NCI-H1092 (cell line): ENCODE results near the gene NKX6-2.

Experiments
- DNase-seq: peaks from one replicate; lab custom pipeline; 2025; lab: John Stamatoyannopoulos, UW

The NKX6-2 gene

GRCh38 chr10:132813001-132813401, 27.1 kb upstream of the NKX6-2 start:
- DNase-seq = no peak

GRCh38 chr10:132812520-132812919, 26.6 kb upstream of the NKX6-2 start:
- DNase-seq = no peak

- no peak for DNase-seq
Measured at GRCh38 chr10:132811891-132812481, 26.0 kb upstream of the NKX6-2 start.

GRCh38 chr10:132810807-132811700, 25.1 kb upstream of the NKX6-2 start:
- DNase-seq = no peak

- DNase-seq = no peak
Measured at GRCh38 chr10:132810141-132810806, 24.3 kb upstream of the NKX6-2 start.

GRCh38 chr10:132809232-132810140, 23.5 kb upstream of the NKX6-2 start:
- no peak for DNase-seq

GRCh38 chr10:132808383-132809231, 22.7 kb upstream of the NKX6-2 start:
- DNase-seq = no peak

- DNase-seq = no peak
Measured at GRCh38 chr10:132807621-132808049, 21.7 kb upstream of the NKX6-2 start.

GRCh38 chr10:132806561-132807003, 20.6 kb upstream of the NKX6-2 start:
- DNase-seq = no peak

GRCh38 chr10:132806110-132806509, 20.2 kb upstream of the NKX6-2 start:
- no peak for DNase-seq

GRCh38 chr10:132805599-132805998, 19.7 kb upstream of the NKX6-2 start:
- no peak for DNase-seq

GRCh38 chr10:132804785-132805426, 19.0 kb upstream of the NKX6-2 start:
- no peak for DNase-seq

GRCh38 chr10:132804287-132804686, 18.3 kb upstream of the NKX6-2 start:
- no peak for DNase-seq

GRCh38 chr10:132803416-132804210, 17.7 kb upstream of the NKX6-2 start:
- DNase-seq = no peak

- no peak for DNase-seq
Measured at GRCh38 chr10:132802694-132803320, 16.9 kb upstream of the NKX6-2 start.

- DNase-seq = no peak
Measured at GRCh38 chr10:132802048-132802447, 16.1 kb upstream of the NKX6-2 start.

GRCh38 chr10:132799865-132800264, 13.9 kb upstream of the NKX6-2 start:
- no peak for DNase-seq

GRCh38 chr10:132798876-132799275, 12.9 kb upstream of the NKX6-2 start:
- DNase-seq = no peak

- no peak for DNase-seq
Measured at GRCh38 chr10:132798403-132798802, 12.5 kb upstream of the NKX6-2 start.
